ENCODE measurements around the gene PSMB3.
A peak's percentile ranks its signal among the peaks of the same experiment; 100 is the strongest.
"Not testable (repeated sequence)": the region's sequence is repeated elsewhere in the genome, so short reads cannot be mapped to it uniquely, and the experiment has no call there.

The PSMB3 gene

GRCh38 chr17:38748892-38749222 is 3.7 kb upstream of the PSMB3 start:
- no peak for DNase-seq (ENCODE audit: low spot score)

- DNase-seq (ENCODE audit: low spot score), result peak; percentile 88
Measured at GRCh38 chr17:38749223-38750043, 3.1 kb upstream of the PSMB3 start.

GRCh38 chr17:38750044-38750311 is 2.6 kb upstream of the PSMB3 start:
- no peak for DNase-seq (ENCODE audit: low spot score)

- DNase-seq (ENCODE audit: low spot score), result peak; percentile 66
Measured at GRCh38 chr17:38750312-38751121, 2.0 kb upstream of the PSMB3 start.

GRCh38 chr17:38751144-38751807 is 1.3 kb upstream of the PSMB3 start:
- no peak for DNase-seq (ENCODE audit: low spot score)

GRCh38 chr17:38751808-38752307 is 683 bp upstream of the PSMB3 start:
- peak; percentile 86 for DNase-seq (ENCODE audit: low spot score)

GRCh38 chr17:38753071-38753506 is 548 bp downstream of the PSMB3 start:
- DNase-seq (ENCODE audit: low spot score), result no peak

- DNase-seq (ENCODE audit: low spot score), result peak; percentile 40
Measured at GRCh38 chr17:38761612-38762011, 9.1 kb downstream of the PSMB3 start.

- no peak for DNase-seq (ENCODE audit: low spot score)
Measured at GRCh38 chr17:38762231-38762630, 9.7 kb downstream of the PSMB3 start.

GRCh38 chr17:38766341-38766740 is 13.8 kb downstream of the PSMB3 start:
- no peak for DNase-seq (ENCODE audit: low spot score)

- no peak for DNase-seq (ENCODE audit: low spot score)
Measured at GRCh38 chr17:38768417-38768816, 15.9 kb downstream of the PSMB3 start.

- no peak for DNase-seq (ENCODE audit: low spot score)
Measured at GRCh38 chr17:38773258-38773657, 20.7 kb downstream of the PSMB3 start.

GRCh38 chr17:38777641-38778250 is 25.2 kb downstream of the PSMB3 start:
- DNase-seq (ENCODE audit: low spot score), result no peak

GRCh38 chr17:38779965-38780752 is 27.6 kb downstream of the PSMB3 start:
- DNase-seq (ENCODE audit: low spot score), result no peak

GRCh38 chr17:38783227-38783626 is 30.7 kb downstream of the PSMB3 start:
- DNase-seq (ENCODE audit: low spot score), result no peak

- DNase-seq (ENCODE audit: low spot score), result no peak
Measured at GRCh38 chr17:38786372-38786771, 33.8 kb downstream of the PSMB3 start.

- DNase-seq (ENCODE audit: low spot score), result not testable (repeated sequence)
Measured at GRCh38 chr17:38787999-38788398, 35.5 kb downstream of the PSMB3 start.

- peak; percentile 97 for DNase-seq (ENCODE audit: low spot score)
Measured at GRCh38 chr17:38789185-38789584, 36.6 kb downstream of the PSMB3 start.

GRCh38 chr17:38790148-38790707 is 37.7 kb downstream of the PSMB3 start:
- DNase-seq (ENCODE audit: low spot score), result not testable (repeated sequence)

- no peak for DNase-seq (ENCODE audit: low spot score)
Measured at GRCh38 chr17:38791162-38791561, 38.6 kb downstream of the PSMB3 start.

GRCh38 chr17:38794221-38794620 is 41.7 kb downstream of the PSMB3 start:
- DNase-seq (ENCODE audit: low spot score), result no peak
